A549 treated with CORT108297 at 1 μM for 4 hours (cell line): Measurements from ENCODE around the gene ATP1A1. TPM values are rescaled to one million over a fixed set of nuclear protein-coding genes. Genes with fewer than 3 reads are reported as not detected.

Experiments
- total RNA-seq: library from RNA; stranded (reverse); fragments of 200-300 nt; extraction: Qiagen RNA extraction; gene quantifications from 5 replicates; pipeline ENCODE4 v1.2.3, GENCODE V29; 2022

ATP1A1 gene
- total RNA-seq, result 143 to 185 TPM (median 168 TPM) in 5 replicates

DNA sequence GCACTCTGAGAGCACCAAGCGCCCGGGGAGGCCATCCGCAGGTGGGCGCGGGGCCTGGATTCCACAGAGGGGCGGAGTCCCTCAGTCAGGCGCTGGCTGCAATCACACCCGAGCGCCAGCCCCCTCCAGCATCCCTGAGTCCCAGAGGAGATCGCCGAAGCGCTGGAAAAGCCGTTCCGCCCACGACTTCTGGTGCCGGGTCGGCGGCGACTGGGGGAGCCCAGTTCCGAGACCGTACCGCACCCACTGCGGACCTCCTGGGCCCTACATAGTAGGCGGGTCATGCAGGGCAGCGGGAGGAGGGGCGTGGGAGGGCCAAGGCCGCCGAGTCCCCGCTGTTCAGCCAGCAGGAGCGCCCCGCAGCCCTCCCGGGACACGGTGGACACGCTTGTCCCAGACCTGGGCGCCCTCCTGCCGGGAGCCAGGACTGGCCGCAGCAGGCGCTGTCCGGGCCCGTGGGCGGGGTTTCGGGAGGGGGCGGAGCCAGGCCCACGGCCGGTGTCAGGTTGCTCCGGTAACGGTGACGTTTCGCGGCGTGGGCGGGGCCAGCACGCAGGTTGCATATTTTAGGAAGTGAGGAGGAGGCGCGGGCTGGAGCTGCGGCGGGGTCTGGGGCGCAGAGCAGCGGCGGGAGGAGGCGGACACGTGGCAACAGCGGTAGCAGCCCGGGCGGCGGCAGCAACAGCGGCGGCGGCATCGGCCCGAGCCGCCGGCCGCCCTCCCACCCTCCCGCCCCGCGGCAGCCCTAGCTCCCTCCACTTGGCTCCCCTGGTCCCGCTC is at the start of gene ATP1A1:
Gene ATP1A1, plus strand, starts transcription at position 594 of the 780 bp plus-strand sequence. CDS start 268 bp downstream, outside the sequence.

Other genes with a start within 250 kb of the ATP1A1 start
- 21.3 to 23.7 TPM (median 22.8 TPM) in 5 replicates for gene CD58, start 197.8 kb downstream of the ATP1A1 start, total RNA-seq